Epidermal melanocyte (primary cell): ENCODE measurements around the gene GRN.
"Not testable (repeated sequence)": the region's sequence is repeated elsewhere in the genome, so short reads cannot be mapped to it uniquely, and the experiment has no call there.

Experiments used
- DNase-seq: peaks from one replicate; pipeline ENCODE4 v3.0.0; 2011; ENCODE audit warnings: low spot score; ENCODE audit not compliant: insufficient read length

GRN gene

DNA sequence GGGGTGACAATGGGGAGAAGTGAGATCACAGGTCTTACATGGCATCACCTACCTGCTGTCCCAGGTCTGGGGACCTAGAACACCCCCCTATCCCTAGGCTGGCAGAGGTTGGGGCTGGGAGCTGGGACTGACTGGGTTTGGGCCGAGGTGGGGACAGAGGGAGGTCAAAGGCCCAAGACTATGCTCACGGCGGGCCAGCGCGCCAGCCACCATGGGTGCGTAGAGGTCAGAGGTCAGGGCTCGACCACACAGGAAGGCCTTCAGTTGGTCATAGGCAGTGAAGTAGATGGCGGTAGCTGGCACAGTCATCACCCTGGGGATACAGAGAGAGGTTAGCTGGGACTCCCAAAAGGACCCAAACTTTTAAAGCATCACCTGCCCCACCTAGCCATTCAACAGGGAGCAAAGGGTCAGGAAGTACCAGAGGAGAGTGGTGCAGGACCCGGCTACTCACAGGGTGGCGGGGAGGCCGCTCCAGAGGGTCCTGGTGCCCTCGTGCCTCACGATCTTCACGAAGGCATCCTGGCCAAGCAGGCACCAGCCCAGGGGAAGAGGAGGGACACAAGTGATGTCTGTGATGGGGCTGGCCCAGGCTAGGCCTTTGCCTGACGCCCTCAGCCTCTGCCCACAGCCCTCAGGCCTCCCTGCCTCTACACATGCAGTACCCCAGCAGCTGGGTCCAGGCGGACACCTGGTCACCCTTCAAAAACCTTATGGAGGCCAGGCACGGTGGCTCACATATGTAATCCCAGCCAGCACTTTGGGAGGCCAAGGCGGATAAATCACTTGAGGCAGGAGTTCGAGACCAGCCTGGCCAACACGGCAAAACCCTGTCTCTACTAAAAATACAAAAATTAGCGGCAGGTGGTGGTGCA lies 23.6 kb upstream of the GRN start:
- DNase-seq: no peak

DNA sequence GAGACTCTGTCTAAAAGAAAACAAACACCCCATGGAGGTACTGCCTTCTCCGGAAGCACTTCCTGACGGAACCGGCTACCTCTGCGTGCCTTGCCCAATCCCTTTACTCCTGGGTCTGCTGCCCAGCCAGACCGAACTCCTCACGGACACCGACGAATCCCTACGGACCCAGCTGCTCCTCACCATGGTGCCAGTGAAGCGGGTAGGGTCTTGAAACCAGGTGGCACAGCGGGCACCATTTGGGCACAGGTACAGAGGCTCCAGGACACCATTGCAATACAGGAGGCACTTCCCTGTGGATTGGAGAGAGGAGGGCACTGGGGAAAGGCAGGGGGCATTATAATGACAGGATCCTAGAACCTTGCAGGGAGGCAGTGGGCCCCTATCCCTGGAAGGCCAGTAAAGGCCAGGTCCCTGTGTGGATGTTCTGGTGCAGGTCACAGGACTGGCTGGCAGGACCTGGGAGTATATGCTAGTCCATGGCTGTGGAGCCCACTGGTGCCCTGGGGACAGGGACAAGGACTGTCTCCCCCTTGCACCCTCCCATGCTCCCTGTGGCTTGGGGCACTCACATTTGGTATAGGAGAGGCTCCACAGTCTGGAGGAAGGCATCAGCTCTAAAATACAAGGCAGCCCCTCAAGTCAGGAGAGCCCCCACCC lies 22.7 kb upstream of the GRN start:
- no peak for DNase-seq

DNA sequence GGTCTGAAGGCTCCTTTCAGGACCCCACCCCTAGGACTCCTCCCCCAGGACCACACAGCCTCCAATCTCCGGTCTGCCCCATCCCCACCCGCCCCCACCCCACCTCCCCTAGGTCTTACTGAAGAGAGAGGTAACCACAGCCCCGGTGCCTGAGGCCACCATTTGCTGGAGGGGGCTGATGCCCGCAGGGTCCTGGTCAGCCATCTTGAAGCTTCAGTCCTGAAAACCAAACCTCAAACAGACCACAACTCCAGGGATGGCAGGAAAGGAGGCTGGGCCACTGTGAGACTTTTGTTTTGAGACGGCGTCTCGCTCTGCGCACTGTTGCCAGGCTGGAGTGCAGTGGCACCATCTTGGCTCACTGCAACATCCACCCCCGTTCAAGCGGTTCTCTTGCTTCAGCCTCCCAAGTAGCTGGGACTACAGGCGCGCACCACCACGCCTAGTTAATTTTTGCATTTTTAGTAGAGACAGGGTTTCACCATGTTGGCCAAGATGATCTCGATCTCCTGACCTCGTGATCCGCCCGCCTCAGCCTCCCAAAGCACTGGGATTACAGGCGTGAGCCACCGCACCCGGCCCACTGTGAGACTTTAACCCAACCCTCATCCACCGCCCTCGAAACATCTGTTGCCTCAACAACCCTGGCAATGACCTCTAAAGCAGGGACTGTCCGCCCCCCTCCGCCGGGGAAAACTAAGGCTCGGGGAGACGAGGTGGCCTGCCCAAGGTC lies 21.6 kb upstream of the GRN start:
- no peak for DNase-seq

DNA sequence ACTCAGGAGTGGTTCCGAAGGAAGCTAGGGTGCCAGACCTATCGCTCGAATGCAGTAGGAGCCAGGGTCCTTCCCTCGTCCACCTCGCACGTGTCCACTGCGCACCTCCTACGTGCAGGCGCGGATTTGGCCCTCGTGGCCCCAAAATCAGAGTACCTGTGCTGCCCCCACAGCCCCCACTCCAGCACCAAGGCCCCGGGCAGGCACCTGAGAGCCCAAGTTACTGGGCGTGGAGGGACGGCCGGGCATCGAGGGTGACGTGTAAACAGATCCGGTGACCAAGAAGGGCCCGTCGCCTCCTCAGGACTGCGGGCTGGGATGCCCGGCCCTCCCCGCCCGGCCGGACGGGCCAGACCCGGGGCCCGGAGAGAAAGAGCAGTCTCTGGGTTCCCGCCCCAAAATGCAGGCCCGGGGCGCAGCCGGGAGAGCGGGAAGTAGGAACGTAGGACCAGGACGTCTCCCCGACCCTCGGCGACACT lies 21.0 kb upstream of the GRN start:
- DNase-seq: no peak

DNA sequence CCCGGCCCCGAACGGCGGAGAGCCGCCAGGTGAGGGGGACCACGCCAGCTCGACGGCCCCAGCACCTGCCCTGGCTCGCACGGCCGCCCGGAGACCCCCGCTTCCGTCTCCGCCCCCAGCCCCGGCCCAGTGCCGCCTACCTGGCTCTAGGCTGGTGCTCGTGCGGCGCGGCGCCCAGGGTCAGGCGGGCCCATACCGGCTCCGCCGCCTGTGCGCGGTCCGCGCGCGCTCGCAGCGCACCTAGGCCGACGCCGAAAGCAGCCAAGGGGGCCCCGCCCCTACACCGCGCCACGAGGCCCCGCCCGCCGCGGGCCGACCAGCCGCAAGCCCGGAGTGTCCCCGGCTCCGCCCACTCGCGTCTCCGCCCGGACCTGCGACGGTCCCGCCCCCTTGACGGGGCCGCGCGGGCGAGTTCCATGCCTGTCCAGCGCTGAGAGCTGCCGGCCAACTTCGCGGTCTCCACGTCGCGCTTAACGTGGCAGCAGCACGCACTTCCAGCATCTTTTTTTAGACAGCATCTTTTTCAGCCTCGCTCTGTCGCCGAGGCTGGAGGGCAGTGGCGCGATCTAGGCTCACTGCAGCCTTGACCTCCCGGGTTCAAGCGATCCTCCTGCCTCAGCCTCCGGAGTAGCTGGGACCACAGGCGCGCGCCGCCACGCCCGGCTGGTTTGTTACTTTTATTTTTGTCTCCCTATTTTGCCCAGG lies 20.4 kb upstream of the GRN start, which contains the start of gene SLC25A39:
SLC25A39 (minus strand) TSS at position 253 of the 705 bp plus-strand sequence. CDS start 1,261 bp downstream, outside the sequence.
- peak; percentile 53 for DNase-seq

DNA sequence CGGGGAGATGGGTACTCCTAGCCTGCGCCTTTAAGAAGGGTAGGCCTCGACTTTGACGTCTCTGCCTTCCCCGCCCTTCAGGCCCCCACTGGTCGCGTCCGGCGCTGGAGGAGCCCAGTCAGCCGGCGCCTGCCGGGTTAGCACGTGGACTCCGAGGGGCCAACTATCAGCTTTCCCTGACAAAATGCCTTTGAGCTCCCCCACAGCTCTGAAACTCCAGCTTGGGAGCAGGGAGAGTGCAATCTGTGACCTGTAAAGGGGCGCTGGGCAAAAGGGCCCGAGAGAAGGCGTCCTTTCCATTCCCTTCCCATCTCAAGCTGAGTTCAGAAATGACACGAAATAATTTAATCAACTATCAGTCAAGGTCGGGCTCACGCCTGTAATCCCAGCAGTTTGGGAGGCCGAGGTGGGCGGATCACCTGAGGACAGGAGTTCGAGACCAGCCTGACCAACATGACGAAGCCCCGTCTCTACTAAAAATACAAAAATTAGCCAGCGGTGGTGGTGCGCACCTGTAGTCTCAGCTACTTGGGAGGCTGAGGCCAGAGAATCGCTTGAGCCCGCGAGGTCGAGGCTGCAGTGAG lies 18.1 kb upstream of the GRN start:
- DNase-seq: peak; percentile 96

DNA sequence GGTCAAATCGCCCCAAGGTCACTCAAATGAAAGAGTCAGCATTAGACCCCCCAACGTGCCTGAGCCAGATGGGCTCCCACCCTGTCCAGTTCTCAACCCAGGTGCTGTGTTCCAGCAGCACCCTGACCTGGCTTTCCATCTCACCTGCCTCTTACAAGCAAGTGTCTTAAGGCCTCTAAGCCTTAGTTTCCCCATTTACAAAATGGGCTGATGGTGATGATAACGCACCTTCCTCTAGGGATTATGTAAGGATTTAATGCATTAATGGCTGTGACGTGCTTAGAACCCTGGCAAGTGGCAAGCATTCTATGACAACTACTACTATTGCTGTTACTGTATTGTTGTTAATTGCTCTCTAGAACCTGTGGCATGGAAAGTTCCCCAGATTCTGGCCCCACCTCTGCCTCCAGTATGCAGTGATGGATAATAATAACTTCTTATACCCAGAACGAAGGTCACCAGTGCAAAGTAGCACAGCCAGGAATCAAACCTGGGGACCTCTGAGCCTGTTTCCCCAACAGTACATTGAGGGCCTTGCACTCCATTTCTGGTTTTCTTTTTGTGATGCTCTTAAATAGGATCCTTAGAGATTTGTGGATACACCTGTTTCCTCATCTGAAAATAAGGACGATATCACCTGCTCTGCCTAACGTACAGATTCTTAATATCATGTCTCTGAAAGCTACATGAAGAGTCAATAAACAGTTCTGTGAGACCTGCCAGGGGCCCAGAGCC lies 17.2 kb upstream of the GRN start:
- DNase-seq: no peak

DNA sequence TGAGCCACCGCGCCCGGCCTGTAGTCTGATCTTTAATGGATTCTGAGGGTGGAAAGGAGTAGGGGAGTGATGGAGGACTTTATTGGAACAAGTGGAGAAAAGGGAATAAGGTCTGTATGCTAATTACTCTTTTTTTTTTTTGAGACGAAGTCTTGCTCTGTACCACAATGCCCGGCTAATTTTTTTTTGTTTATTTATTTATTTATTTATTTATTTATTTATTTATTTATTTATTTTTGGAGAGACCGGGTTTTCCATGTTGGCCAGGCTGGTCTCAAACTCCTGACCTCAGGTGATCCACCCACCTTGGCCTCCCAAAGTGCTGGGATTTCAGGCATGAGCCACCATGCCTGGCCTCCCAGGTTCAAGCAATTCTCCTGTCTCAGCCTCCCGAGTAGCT lies 15.6 kb upstream of the GRN start:
- not testable (repeated sequence) for DNase-seq

DNA sequence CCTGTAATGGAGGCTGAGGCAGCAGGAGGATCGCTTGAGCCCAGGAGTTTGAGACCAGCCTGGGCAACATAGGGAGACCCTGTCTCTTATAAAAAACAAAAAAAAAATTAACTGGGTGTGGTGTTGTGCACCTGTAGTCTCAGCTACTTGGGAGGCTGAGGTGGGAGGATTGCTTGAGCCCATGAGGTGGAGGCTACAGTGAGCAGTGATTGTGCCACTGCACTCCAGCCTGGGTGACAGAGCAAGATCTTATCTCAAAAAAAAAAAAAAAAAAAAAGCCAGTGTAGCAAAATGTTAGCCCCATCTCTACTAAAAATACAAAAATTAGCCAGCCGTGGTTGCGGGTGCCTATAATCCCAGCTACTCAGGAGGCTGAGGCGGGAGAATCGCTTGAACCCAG lies 14.8 kb upstream of the GRN start:
- DNase-seq: not testable (repeated sequence)

DNA sequence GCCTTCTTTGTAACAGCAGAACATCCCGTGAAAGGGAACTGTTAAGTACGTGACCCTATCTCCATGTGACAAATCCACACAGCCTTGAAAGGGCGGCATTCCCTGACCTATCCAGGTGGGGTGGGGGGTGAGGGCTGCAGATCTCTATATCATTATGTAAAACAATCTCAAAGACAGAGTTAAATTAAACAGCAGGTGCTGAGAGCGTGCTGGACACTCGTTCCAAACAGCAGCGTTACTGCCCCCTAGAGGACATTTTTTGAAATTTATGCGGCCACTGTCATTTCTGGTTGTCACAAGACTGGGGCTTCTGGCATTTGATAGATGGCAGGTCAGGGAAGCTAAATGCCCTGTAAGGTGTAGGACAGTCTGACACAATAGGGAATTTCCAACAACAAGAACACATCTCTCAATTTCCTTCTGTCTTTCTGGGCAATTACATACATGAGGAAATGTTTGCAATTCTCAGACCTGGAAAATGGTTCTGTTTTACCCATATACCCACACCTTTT lies 13.8 kb upstream of the GRN start:
- DNase-seq: peak; percentile 77

DNA sequence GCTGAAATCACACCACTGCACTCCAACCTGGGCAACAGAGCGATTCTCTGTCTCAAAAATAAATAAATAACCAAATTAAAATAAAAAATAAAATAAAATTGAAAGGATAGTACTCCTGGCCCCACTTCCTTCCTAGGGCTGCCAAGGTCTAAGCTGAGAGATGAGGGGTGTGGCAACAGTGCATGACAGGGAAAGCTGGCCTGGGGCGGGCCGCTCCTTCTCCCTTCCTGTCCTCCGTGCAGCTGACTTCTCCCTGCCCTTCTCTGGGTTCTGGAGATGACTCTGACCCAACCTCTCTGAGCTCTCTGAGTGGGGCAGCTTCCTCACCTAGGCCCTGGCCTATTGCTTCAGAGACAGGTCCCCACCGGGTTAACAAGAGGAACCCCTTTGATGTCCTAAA lies 11.7 kb upstream of the GRN start:
- no peak for DNase-seq

DNA sequence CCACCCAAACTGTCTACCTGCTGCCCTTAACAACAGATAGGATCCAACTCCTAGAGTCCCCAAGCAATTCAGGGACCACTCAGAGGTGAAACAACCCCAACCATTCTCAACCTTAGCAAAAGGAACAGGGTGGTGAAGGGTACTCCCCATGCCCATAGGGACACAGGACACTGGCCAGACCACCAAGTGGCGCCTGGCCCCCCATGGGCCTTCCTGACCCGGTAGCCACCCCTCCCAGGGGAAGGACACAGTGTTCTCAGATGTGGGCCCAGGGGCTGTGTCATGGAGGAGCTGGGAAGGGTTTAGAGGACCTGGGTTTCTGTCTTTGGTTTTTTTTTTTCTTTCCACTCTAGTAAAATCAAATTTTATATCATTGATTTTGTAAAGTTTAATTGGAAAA lies 10.8 kb upstream of the GRN start:
- DNase-seq: no peak

DNA sequence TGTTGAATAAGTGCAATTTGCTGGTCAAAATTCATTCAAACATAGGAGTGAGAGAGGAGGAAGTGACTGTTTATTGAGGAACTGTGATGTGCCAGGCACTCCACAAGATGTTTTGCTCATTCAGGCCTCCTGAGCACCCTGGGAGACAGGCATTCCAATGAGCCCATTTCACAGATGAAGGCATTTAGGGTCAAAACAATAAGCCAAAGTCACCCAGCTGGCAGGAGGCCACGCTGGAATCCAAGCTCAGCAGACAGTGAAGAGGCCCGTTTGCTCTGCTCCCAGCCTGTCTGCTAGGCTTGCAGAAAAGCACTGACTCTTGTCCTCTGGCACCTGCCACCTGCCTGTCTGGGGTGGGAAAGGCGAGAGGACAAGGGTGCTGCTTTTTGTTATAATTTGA lies 10.4 kb upstream of the GRN start:
- no peak for DNase-seq

DNA sequence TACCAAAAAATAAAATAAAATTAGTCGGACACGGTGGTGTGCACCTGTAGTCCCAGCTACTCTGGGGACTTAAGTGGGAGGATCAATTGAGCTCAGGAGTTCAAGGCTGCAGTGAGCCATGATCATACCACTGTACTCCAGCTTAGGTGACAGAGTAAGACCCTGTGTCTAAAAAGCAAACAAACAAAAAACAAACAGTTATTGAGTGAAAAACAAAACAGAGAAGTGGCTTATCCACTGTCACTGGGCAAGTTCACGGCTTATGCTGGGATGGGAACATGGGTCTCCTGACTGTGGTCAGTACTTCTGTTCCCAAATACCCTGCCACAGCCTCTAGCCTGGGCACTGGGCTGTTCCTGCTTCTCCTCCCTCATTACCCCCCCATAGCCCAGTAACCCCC lies 9.5 kb upstream of the GRN start:
- no peak for DNase-seq

DNA sequence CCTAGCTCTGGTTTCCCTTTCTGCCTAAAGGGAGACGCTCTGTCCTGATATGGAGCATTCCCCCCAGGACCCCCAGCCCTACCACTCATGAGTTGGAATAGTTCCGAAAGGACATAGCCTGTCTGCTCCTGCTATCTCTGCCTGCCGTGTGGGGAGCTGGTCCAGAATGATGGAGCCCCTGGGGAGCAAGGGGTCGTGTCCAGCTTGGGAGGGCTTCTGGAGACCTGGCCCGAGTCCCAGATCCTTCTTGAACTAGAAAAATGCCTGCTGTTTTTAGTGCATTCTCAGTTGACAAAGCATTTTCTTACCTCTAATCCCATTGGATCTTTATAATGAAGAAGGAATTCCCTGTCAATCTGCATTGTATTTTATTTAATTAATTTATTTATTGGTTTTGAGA lies 9.1 kb upstream of the GRN start:
- DNase-seq: no peak

DNA sequence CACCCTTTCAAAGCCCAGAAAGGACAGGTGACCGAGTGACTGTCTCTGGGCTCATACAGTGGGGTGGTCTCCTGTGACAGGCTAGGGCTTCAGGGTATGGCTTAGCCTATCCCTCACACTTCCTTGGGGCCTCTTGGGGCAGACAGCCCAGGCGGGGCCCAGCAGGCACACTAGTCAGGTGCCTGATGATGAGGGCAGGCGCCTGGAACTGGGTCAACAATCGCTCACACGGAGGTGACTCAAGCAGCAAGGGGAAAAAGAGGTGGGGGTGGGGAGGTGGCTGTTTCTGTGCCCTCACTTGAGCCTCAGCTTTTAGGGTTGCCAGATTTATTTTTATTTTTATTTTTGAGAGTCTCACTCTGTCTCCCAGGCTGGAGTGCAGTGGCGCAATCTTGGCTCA lies 6.4 kb upstream of the GRN start:
- no peak for DNase-seq

DNA sequence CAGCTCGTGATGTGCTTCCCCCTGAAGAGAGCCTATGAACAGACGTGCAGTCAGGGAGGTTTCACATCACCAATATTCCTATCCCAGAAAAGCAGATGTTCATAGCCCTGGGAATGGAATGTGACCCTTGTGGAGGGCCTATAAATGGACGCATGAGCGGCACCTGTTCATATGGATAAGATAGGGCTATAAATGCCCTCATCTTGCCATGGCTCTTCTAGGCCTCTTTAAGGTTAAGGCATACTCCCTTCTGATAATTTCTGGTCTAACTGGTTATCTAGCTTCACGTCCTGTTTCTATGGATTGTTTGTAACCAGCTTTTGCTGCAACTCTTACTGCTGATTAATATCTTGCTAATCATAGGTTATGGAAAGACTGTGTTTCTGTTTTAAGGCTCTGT lies 4.5 kb upstream of the GRN start:
- DNase-seq: not testable (repeated sequence)

DNA sequence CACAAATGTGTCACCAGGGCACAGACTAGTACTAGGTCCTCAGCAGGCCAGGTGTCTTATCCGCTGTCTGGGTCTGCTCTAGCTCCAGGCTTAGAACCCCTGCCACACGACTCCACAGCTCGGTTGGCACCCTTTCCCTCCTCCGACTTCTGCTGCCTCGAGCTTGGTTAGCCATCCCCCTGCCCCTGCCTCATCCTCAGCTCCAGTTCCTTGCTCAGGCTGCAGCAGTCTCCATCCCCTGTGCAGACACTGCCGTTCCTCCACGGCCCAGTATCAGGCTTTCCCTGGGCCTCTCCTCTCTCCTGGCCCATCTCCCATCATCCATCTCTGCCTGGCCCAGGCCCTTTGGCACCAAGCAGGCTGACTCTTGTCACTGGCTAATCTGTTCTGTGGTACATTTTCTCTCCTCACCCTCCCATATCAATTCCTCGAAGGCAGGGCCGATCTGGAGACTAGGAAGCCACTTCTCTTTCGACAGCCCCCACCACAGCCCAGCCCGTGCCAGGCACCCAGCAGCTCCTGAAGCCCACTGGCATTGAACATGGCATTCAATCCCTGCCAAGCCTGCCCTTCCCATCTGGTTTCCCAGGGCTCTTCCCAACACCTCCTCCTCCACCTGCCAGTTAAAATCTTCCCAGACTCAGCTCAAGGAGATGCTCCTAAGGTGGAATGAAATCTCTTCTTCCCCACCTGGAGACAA lies 1.4 kb upstream of the GRN start:
- DNase-seq: no peak

DNA sequence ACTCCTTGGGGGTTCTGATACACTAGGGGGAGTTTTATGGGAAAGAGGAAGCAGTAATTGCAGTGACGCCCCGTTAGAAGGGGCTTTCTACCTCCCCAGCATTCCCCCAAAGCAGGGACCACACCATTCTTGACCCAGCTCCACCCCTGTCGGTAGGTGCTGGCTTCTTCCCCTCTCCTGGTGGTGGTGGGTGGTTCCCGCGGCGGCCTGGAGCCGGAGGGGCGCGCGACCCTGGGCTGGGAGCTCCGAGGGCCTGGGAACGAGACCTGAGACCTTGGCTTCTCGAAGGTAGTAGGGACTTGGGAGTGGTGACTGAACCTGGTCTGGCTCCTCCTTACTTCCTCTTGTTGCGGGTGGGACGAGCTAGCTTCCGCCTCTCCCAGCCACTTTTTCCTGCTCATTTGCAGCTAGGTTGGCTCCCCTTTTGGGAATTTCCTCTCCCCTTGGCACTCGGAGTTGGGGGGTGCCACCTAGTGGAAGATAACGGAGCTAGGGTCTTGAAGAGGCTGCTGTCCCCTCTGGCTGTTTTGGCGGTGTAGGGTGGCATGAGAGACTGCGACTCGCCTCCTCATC lies 438 bp downstream of the GRN start:
- no peak for DNase-seq
